Gastrocnemius medialis (tissue), 4 donors: Measurements from ENCODE around the gene ZNF217.
"Not testable (repeated sequence)": the region's sequence is repeated elsewhere in the genome, so short reads cannot be mapped to it uniquely, and the experiment has no call there.

Experiments used
- CTCF ChIP-seq, 5 experiments: fragments of 450-650 bp in 3 of 5; fragments of 200-600 bp in 2 of 5; sonication (generic) in 2 of 5; IDR thresholded peaks in 4 of 5; conservative IDR thresholded peaks in 1 of 5; 1 replicate in 4 of 5; 2 replicates in 1 of 5; pipeline ENCODE4 v1.5.1; 2016 to 2019; ENCODE audit warnings: antibody characterized with exemption in 5 of 5, mild to moderate bottlenecking in 3 of 5, moderate library complexity in 3 of 5
- POLR2A ChIP-seq, 2 donors: fragments of 450-650 bp; IDR thresholded peaks; one replicate each; pipeline ENCODE4 v1.6.1; 2017; ENCODE audit warnings: antibody characterized with exemption in 2 of 2, mild to moderate bottlenecking in 2 of 2, moderate library complexity in 2 of 2

- TF ChIP-seq CTCF (IDR thresholded peaks at IDR 0.05 in 4 of 5, conservative IDR thresholded peaks at IDR 0.05 in 1 of 5); POLR2A (IDR thresholded peaks at IDR 0.05): not testable (repeated sequence)
These were observed 70.0 kb downstream of the ZNF217 start for GRCh38 chr20:53523615-53524014.
